HUDEP-2 (cell line): Measurements from ENCODE around the gene AK5.

Experiments
- DNase-seq, 76 experiments: peaks; one replicate each; lab custom pipeline; 2025; ENCODE audit not compliant: unreplicated experiment in 76 of 76; lab: John Stamatoyannopoulos, UW

Gene AK5

GRCh38 chr1:77430966-77431690 is 149.3 kb downstream of the AK5 start:
- no peak for DNase-seq

DNA sequence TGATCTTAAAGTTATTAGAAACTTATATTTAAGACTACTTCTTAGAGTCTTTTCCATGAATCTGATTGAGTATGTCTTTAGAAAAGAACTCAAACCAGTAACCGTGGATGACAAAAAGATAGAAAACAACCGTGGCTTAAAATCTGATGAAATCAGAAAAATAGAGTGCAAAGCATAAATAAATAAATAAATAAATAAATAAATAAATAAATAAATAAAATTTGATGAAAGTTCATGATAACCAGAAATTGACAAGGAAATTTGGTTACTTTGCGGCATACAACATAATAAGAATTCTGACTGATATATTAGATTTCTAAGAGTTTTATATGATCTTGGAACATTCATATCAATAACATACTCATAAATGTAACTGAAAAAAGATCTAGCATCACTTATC is 152.1 kb downstream of the AK5 start:
- DNase-seq, result no peak

GRCh38 chr1:77434967-77435366 is 153.1 kb downstream of the AK5 start:
- no peak for DNase-seq

DNA sequence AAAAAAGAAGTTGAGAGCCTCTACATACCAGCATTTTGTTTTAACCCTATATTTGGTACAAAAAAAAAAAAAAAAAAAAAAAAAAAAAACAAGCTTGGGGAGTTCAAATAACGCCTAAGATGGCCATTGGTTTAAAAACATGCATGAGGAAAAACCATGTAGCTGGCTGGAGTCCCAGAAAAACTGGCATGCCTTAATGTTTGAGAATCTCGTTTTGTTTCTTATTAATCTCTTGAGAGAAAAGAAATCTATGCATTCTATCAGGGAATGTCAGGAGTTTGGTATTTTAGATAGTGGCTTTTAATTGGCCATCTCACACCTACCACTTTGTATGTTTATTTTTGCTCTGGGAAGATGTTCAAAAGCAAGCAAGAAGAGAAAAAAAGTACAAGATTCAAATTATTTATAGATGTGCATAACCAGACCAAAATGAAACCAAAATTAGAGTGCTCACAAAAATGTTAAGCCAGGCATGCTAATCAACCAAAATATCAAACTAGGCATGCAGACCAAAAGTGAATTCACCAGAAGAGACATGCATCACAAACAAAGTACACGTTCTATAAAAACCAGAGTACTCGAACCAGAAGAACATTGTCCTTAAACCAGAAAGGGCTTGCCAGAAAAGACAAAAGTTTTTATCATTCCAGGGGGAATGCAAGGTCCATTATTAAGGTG is 156.6 kb downstream of the AK5 start:
- no peak for DNase-seq

DNA sequence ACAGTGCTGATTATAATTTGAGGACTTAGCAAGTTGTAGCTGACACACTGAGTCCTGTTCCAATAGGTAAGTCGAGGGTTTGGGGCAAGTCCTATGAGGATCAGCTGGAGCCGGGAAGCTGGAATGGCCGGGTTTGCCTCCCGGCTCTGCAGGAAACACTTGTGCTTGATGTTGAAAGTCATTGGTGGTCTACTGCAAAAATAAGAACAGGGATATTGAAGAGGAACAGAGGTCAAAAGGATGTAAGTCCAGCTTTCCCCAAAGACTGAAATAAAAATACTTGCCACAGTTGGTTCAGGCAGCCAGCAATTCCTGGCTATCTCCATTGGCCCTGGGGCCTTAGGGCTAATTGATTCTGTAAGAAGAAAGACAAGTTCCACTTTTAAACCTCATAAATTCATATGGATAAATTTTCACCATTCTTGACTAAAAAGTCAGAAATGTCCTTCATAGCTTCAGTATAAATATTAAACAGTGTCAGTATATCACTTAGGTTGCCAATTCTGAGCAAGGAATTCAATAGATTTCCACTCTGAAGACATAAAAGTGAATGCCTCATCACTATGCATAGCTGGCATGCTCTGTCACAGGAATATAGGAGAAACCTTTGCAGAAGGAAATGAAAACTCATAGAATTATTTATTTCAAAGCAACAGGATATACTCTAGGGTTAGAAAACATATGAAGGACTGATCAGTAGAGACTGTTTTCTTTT is 165.2 kb downstream of the AK5 start:
- DNase-seq, result no peak

DNA sequence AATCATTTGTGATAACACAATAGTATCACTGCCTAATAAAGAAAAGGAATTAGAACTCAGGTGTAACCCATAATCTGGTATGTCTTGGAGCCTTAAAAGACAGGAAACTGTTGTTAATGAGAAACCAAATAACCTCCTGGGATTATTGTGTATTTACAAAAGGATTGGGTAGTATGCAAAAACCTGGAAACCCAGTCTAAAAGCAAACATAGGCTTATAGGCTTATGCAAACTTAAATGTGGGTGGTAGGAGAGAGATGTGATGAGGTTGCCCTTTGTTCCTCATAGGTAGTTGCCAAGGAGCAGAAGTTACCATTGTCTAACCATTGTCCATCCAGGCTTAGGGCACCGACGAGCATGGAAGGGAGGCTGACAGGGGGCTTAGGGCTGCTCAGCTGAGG is 165.8 kb downstream of the AK5 start:
- DNase-seq, result no peak

- no peak for DNase-seq
Observed at GRCh38 chr1:77459881-77460280, 178.1 kb downstream of the AK5 start.

DNA sequence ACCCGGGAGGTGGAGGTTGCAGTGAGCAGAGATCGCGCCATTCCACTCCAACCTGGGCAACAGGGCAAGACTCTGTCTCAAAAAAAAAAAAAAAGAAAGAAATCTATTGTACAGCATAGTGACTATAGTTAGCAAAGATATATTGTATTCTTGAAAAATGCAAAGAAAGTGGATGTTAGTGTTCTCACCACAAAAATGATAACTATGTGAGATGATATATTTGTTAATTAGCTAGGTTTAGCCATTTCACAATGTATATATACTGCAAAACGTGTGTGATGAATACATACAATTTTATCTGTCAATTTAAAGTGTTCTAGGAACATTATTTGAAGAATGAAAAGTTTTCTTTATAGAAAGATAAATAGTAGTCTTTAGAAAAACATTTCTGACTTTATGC is 179.9 kb downstream of the AK5 start:
- DNase-seq, result no peak

DNA sequence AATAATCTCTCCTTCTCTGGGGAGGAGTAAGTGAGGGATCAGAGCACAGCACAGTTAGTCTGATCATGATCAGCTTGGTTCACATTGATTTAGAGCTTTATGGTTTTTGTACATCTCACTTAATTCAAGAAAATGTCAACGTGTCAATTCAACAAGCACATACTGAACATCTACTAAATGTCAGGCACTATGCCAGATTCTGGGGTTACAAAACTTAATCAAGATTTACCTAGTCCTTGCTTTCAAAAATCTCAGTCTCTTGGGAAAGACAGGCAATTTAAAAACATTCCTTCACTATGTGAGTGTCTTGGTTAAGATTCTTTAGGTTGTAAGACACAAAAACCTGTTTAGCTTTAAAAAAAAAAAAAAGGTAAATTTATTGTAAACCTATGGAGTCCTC is 181.4 kb downstream of the AK5 start:
- no peak for DNase-seq

DNA sequence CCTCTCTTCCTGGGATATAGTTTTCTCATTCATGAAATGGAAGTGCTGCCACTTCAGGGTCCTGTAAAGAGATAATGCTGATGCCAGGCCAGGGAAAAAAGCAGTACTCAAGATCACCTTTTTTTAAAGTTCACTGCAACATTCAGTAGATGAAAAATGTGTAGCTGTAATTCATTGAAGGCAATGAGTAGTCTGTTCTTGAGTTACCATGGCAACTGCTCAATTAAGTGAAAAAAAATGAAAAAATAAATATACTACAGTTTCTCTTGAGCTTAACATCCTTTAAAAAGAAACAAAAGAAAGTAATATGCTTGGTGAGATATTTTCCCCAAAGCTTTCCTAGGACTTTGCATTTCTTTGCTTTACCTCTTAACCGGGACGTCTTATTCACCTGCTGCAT is 183.3 kb downstream of the AK5 start:
- no peak for DNase-seq

GRCh38 chr1:77465922-77466321 is 184.1 kb downstream of the AK5 start:
- DNase-seq, result no peak

- DNase-seq, result no peak
Observed at GRCh38 chr1:77467021-77467595, 185.3 kb downstream of the AK5 start.

GRCh38 chr1:77467741-77468140 is 185.9 kb downstream of the AK5 start:
- DNase-seq, result no peak

DNA sequence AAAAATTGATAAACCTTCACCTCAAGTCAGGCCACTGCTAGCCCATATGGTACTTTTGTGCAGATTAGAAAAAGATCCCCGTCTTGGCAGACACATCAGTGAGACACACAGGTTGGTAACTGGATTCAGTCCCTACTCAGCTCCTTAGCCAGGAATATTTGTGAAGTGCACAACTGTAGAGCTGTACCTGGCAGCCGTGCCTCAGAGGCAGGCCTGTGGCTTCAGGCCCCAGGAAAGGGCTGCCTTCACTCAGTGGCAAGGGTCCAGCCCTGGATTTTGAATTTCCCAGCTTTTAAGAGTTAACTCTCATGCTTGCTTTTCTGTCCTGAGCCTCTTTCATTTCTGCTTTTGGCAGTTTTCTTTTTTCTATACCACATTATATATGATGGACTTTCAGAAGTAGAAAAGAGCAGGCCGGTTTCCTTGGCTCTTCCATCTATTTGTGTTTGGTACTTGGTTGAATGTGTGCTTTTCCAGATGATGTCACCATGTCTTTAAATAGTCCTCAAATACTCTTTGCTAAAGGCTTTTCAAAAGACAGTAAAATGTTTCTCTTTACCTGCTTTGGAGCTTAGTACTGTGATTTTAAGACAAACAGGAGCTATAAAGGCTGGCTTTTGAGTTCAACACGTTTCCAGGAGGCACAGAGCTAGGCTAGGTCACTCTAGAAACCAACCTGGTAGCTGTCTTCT is 186.6 kb downstream of the AK5 start:
- no peak for DNase-seq

DNA sequence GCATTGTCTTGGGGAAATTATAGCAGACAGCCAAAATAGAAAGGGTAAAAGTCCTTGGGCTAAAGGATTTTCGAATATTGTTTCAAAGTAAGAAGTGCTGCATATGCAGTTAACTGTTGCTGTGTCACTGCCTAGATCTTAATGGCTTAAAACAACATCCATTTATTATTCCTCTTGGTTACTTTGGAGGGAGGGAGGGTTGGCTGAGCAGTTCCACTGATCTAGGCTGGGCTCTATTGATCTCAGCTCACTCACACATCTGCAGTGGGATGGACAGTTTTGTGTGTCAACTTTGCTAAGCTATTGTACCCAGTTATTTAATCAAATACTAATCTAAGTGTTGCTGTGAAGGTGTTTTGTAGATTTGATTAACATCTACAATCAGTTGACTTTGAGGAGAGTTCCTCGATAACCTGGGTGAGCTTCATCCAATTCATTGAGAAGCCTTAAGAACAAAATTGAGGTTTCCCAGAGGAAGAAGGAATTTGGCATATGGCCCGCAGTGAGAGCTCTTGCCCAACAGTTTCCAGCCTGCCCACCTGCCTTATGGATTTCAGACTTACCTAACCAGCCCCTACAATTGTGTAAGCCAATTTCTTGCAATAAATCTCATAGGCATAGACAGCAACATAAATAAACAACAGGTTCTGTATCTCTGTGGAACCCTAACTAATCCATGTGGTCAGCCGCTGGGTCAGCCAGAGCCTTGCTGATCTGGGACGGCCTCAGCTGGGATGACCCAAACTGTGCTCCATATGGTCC is 187.3 kb downstream of the AK5 start:
- DNase-seq, result no peak

DNA sequence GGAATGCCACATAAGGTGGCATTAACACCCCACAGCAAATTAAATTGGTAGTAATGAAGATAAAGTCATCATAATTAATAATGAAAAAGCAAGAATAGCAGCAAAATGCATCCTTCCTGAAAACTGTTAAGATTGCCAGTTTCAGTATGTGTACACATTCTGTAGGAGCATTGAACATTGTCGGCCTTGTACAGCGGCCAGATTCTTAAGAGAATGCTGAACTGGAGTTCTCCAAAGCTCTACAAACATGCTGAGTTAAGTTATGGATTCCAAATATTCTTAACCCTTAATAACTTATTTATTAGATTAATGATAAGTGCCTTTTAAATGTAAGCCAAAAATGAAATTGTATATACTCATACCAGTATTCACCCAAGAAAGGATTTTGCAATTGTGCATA is 189.9 kb downstream of the AK5 start:
- DNase-seq, result no peak

DNA sequence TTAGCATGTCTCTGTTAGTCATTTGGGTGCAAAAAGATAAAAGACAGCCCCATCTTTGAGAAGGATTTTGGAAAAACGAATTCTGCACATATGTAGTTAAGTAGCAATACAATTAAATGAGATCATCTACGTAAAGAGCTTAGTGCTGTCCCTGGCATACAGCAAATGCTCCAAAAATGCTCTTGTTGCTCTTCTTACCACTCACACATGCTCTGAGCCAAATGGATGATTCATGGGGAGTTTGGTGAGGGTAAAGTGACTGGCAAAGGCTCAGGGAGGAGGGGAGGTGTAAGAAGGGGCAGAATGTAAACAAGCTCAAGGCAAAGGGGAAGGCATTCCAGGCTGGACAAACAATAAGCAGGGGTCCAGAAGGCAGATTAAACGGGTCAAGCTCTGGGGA is 191.9 kb downstream of the AK5 start:
- no peak for DNase-seq

DNA sequence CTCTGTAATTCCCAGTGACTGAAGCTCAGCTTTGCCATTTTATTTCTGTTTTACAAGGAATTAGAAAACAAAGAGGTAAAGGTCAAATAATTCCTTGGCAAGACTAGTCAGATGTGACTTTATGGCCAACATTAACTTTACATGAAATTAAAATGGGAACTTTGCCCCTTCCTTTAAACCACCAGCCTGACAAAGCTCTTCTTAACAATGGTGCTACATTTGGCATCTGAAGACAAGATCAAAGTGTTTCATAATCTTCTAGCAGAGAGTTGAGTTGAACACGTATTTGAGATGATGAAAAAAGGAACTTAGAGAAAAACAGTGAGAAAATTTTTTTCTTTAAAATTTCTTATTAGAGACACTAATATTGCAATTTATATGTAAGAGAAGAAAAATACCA is 193.8 kb downstream of the AK5 start:
- no peak for DNase-seq

DNA sequence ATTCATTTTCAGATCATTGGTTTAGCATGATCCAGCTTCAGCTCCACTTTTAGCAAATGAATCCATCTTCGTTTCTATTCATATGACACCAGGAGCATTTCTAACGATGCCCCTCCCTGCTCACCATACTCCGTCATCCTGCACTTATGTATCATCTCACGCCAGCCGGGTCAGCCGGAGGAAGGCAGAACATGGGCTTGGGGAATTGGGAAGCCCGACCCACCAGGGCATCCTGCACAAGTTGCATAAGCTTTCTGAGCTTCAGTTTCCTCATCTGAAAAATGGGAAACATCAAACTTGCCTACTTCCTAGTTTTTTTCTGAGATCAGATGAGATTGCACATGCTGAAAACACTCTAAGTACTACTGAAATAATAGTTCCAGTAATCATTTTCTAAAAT is 194.7 kb downstream of the AK5 start:
- no peak for DNase-seq

GRCh38 chr1:77484334-77484733 is 202.5 kb downstream of the AK5 start:
- no peak for DNase-seq
